AG09309 (cell line): ENCODE data around the gene AP3B1.
"Not testable (repeated sequence)": the region's sequence is repeated elsewhere in the genome, so short reads cannot be mapped to it uniquely, and the experiment has no call there.

Source experiments
- DNase-seq: peaks from one replicate; pipeline ENCODE4 v3.0.0-alpha.2; 2010; ENCODE audit warnings: low read depth
- H3K4me3 ChIP-seq: 2 replicates; pipeline ENCODE4 v1.5.1; 2011; ENCODE audit warnings: mild to moderate bottlenecking, low read depth, low read length, moderate library complexity; ENCODE audit not compliant: control insufficient read depth
- CTCF ChIP-seq: IDR thresholded peaks from 2 replicates; pipeline ENCODE4 v1.5.1; 2011; ENCODE audit warnings: mild to moderate bottlenecking, low read depth, low read length, inconsistent platforms; ENCODE audit not compliant: insufficient read depth, control insufficient read depth; ENCODE audit errors: missing control alignments

The AP3B1 gene

GRCh38 chr5:78187172-78187571, 107.3 kb downstream of the AP3B1 start:
- no peak overlapping the region for H3K4me3 ChIP-seq
- no peak for TF ChIP-seq CTCF
- DNase-seq: no peak

- no peak for TF ChIP-seq CTCF
- no peak for DNase-seq
- no peak overlapping the region for H3K4me3 ChIP-seq
Measured at GRCh38 chr5:78182838-78183237, 111.7 kb downstream of the AP3B1 start.

- TF ChIP-seq CTCF: no peak
- H3K4me3 ChIP-seq: no peak overlapping the region
- DNase-seq: no peak
Measured at GRCh38 chr5:78178356-78178755, 116.1 kb downstream of the AP3B1 start.

DNA sequence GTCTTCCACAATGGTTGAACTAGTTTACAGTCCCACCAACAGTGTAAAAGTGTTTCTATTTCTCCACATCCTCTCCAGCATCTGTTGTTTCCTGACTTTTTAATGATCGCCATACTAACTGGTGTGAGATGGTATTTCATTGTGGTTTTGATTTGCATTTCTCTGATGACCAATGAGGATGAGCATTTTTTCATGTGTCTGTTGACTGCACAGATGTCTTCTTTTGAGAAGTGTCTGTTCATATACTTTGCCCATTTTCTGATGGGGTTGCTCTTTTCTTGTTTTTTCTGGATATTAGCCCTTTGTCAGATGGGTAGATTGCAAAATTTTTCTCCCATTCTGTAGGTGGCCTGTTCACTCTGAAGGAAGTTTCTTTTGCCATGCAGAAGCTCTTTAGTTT, 124.2 kb downstream of the AP3B1 start:
- not testable (repeated sequence) for DNase-seq

DNA sequence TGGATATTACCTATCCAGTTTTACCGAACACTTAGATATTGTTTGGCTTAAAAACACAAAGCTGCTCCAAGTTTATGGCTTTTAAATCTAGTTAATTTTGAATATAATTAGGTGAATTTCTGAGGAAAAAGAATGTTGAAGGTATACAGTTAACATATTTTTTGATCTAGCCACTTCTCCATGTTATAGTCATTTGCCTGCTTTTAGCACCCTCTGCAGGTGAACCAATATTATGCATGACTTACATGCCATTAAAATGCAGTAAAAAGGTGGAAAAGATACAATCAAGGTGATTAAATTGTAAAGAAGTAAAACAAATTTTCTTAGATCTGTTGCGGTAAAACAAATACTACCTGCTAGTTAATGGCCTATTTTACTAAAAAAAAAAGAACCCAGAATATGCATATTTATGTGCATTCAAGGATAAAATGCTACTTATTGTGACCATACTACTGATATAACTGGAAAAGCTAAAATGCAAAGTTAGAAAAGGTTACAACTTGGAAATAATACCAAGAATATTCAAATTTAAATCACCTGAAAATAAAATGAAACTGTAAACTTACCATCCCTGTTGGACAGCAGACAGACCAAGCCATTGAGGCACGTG, 132.1 kb downstream of the AP3B1 start:
- peak; percentile 45 for TF ChIP-seq CTCF
- H3K4me3 ChIP-seq: no peak overlapping the region
- DNase-seq: peak; percentile 5

More for the DNA sequence above, 124.2 kb downstream of the AP3B1 start:
- not testable (repeated sequence) for H3K4me3 ChIP-seq

- no peak for TF ChIP-seq CTCF
- no peak for DNase-seq
- no peak overlapping the region for H3K4me3 ChIP-seq
Measured at GRCh38 chr5:78157001-78157400, 137.5 kb downstream of the AP3B1 start.

- no peak for DNase-seq
- no peak for TF ChIP-seq CTCF
- H3K4me3 ChIP-seq: no peak overlapping the region
Measured at GRCh38 chr5:78151594-78152271, 142.8 kb downstream of the AP3B1 start.
